DMS53 treated with DMSO at 0.1 percent for 48 hours (cell line): ENCODE data around the gene C1orf167.

Source experiments
- DNase-seq: peaks from one replicate; lab custom pipeline; 2025; ENCODE audit not compliant: unreplicated experiment; lab: John Stamatoyannopoulos, UW

Gene C1orf167

GRCh38 chr1:11759791-11760190, 2.2 kb upstream of the C1orf167 start:
- no peak for DNase-seq

- no peak for DNase-seq
Observed at GRCh38 chr1:11761285-11761684, 708 bp upstream of the C1orf167 start.

DNA sequence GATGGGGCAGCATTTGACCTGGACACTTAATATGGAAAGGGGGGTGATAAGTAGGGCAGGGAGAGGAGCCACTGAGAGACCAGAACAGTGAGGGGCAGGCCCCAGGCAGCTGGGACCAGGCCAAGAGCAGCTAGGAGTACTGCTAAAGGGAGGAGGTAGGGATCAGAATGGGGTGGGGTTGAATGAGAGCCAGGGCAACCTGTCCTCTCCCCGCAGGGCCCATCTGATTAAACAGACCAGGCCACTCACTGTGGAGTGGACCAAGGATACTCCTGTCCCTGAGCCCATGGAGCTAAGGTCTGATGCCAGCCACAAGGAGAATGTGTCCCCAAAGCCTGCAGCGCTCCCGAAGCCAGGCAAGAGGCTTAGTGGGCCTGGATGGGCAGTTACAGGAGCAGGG, 2.1 kb downstream of the C1orf167 start:
- DNase-seq: no peak

DNA sequence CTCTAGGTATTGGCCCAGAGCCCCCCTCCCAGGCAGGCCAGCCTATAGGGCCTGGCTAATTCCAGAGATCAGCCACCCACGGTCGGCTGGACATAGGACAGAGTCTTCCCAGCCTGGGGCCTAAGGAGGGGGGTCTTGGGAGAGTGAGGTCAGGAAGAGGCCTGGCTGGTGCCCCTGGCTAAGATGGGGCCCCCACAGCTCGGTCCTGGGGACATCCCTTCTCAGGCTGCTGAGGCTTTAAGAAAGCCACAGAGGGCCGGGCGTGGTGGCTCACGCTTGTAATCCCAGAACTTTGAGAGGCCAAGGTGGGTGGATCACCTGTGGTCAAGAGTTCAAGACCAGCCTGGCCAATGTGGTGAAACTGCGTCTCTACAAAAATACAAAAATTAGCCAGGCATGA, 2.5 kb downstream of the C1orf167 start:
- DNase-seq: no peak

- no peak for DNase-seq
Observed at GRCh38 chr1:11765661-11766428, 3.9 kb downstream of the C1orf167 start.

DNA sequence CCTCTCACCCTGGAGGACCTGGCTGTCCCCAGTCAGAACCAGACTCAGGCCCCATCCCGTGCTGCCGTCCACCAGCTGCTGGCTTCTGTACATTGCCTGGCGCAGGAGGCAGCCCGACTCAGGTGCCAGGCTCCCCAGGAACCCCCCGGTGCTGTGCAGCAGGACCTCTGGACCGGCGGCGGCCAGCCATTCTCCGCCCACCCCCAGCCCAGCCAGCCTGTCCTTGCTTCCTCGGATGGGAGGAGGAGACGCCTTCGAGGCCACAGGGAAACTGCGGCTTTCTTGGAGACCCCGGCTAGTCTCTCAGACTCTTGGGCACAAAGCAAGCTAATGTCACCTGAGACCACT, 4.4 kb downstream of the C1orf167 start:
- DNase-seq: no peak

- DNase-seq: no peak
Observed at GRCh38 chr1:11767922-11768704, 6.1 kb downstream of the C1orf167 start.

- DNase-seq: no peak
Observed at GRCh38 chr1:11768821-11769220, 6.8 kb downstream of the C1orf167 start.

DNA sequence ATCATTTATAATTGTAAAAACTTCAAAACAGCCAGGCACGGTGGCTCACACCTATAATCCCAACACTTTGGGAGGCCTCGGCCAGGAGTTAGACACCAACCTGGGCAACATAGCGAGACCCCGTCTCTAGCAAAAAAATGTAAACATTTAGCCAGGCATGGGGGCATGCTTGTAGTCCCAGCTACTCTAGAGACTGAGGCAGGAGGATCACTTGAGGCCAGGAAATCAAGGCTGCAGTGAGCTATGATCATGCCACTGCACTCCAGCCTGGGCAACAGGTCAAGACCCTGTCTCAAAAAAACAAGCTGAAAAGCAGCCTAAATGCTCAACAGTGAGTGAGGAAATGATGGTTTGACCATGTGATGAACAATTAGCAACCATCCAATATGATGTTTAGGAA, 7.3 kb downstream of the C1orf167 start:
- DNase-seq: no peak

DNA sequence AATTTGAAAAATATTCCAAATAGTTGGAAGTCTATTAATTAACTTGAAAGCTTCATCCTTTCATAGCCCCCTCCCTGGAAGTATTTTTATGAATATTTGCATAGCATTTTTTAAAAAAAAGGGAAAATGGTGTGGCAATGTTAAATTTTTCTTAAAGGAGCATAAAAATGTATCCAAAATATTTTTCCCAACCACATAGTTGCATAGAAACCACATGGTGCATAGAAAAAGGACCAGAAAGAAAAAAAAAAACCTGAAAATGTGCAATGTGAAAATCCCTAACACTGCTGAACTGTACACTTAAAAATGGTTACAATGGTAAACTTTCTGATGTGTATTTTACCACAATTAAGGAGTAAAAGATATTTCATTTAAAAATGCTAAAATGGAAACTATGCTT, 8.0 kb downstream of the C1orf167 start:
- no peak for DNase-seq

DNA sequence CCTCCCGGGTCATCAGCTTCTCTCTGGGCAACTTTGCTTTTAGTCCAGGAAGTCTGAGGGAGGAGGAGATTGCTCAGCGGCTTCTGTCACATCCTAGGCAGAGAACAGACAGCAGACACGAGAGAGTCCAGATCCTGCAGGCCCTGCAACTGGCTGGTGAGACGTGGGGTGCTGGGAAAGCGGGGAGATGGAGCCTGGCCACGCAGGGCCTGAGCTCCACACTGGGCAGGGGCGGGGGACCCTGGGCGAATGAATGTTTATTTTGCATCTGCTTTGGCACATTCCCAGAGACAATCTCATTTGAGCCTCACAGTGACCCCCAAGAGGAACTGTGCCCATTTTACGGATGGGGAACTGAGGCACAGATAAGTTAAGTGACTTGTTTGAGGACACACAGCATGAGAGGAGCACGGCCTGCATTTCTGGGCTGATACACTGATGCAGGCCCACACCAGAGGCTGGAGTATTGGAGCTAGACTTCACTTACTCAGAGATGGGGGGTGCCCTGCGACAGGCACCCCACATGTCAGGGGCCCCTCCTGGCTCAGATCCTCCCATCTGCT, 9.6 kb downstream of the C1orf167 start:
- no peak for DNase-seq

DNA sequence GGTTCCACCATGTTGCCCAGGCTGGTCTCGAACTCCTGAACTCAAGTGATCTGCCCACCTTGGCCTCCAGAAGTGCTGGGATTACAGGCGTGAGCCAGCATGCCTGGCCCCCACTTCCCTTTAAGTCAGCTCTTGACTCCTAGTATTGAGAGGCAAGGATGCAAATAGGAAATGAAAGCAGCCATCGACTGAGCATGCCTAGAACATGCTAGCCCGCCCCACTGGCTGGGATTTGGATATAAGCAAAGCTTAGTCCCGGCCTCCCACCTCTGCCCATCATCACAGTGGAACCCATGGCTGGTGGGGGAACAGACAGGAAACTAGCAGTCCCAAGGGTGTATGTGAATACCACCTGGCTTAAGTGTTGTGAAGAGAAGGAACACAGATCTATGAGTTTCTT, 10.5 kb downstream of the C1orf167 start:
- DNase-seq: no peak

- no peak for DNase-seq
Observed at GRCh38 chr1:11774753-11775152, 12.8 kb downstream of the C1orf167 start.

- no peak for DNase-seq
Observed at GRCh38 chr1:11777658-11778322, 15.8 kb downstream of the C1orf167 start.

GRCh38 chr1:11778336-11778735, 16.3 kb downstream of the C1orf167 start:
- DNase-seq: no peak

GRCh38 chr1:11778844-11779623, 17.0 kb downstream of the C1orf167 start:
- DNase-seq: no peak

- no peak for DNase-seq
Observed at GRCh38 chr1:11779715-11780379, 17.9 kb downstream of the C1orf167 start.

GRCh38 chr1:11780380-11781147, 18.6 kb downstream of the C1orf167 start:
- DNase-seq: no peak

DNA sequence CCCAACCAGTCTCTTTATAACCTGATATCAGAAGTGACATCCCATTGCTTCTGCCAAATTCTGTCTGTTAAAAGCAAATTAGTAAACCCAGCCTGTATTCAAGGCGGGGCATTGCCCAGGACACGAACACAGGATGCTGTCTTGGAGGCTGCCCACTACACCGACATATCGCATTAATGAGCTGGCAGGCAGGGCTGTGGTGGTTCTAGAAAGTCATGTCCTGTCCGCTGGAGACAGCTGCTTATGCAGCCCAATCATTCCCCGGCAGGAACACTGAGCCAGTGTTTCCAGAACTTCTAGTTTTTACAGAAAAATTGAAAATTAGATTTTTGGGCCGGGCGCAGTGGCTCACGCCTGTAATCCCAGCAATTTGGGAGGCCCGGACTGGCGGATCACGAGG, 19.3 kb downstream of the C1orf167 start:
- DNase-seq: no peak
